Karpas-422 (cell line): Measurements from ENCODE around the gene SLC23A1. TPM values are rescaled to one million over a fixed set of nuclear protein-coding genes. Genes with fewer than 3 reads are reported as not detected.
"Not testable (repeated sequence)": the region's sequence is repeated elsewhere in the genome, so short reads cannot be mapped to it uniquely, and the experiment has no call there.

ENCODE experiments used
- DNase-seq: peaks from one replicate; pipeline ENCODE4 v3.0.0-alpha.2; 2015
- H2AFZ ChIP-seq: fragments of 200-600 bp; sonication (generic); 2 replicates; pipeline ENCODE4 v1.6.1; 2014; ENCODE audit warnings: antibody characterized with exemption, low read length, mixed read lengths
- H3K27ac ChIP-seq: fragments of 200-600 bp; sonication (generic); 2 replicates; pipeline ENCODE4 v1.5.1; 2014; ENCODE audit warnings: mild to moderate bottlenecking, low read length, moderate library complexity
- H3K27me3 ChIP-seq: fragments of 200-600 bp; sonication (generic); 2 replicates; pipeline ENCODE4 v1.6.1; 2014; ENCODE audit warnings: low read length, mixed read lengths
- H3K36me3 ChIP-seq: fragments of 200-600 bp; sonication (generic); 2 replicates; pipeline ENCODE4 v1.6.1; 2014; ENCODE audit warnings: low read length, mixed read lengths; ENCODE audit not compliant: insufficient read depth
- H3K4me1 ChIP-seq: fragments of 200-600 bp; sonication (generic); 2 replicates; pipeline ENCODE4 v1.6.1; 2014; ENCODE audit warnings: mild to moderate bottlenecking, low read length, mixed read lengths
- H3K4me2 ChIP-seq: fragments of 200-600 bp; sonication (generic); 2 replicates; pipeline ENCODE4 v1.6.1; 2014; ENCODE audit warnings: low read length, low read depth, mild to moderate bottlenecking; ENCODE audit not compliant: poor library complexity, severe bottlenecking
- H3K4me3 ChIP-seq: fragments of 200-600 bp; sonication (generic); 2 replicates; pipeline ENCODE4 v1.5.1; 2014; ENCODE audit warnings: mild to moderate bottlenecking, antibody characterized with exemption, low read length, mixed read lengths
- H3K79me2 ChIP-seq: fragments of 200-600 bp; sonication (generic); 2 replicates; pipeline ENCODE4 v1.6.1; 2014; ENCODE audit warnings: mild to moderate bottlenecking, low read length, mixed read lengths
- H3K9ac ChIP-seq: fragments of 200-600 bp; sonication (generic); 2 replicates; pipeline ENCODE4 v1.6.0; 2014; ENCODE audit warnings: low read length
- H3K9me2 ChIP-seq: fragments of 200-600 bp; sonication (generic), shearing (Covaris generic); replicated peaks from 2 replicates; pipeline ENCODE4 v1.6.0; 2014; ENCODE audit warnings: mild to moderate bottlenecking, low read length, moderate library complexity; ENCODE audit not compliant: insufficient read depth
- H3K9me3 ChIP-seq: fragments of 300-700, 200-600 bp; sonication (generic); 2 replicates; pipeline ENCODE4 v1.6.1; 2014; ENCODE audit warnings: low read length, mixed read lengths
- H4K20me1 ChIP-seq: fragments of 200-600 bp; sonication (generic); 2 replicates; pipeline ENCODE4 v1.6.1; 2014; ENCODE audit warnings: mild to moderate bottlenecking, antibody characterized with exemption, low read length, low read depth; ENCODE audit not compliant: insufficient read depth
- total RNA-seq: library from RNA; depleted of rRNA; stranded (reverse); fragments of >200 nt; shearing (Covaris generic); gene quantifications from 2 replicates; pipeline ENCODE4 v1.2.3, GENCODE V29; 2014; ENCODE audit warnings: low replicate concordance

The SLC23A1 gene
- total RNA-seq, 1 experiment from 2014 or later, result not detected

- Histone ChIP-seq H3K4me1 (peaks cover 56% of the 10 kb centered on the region), H4K20me1 (no peaks in the 10 kb centered on the region), H2AFZ (peak overlapping the region; percentile 73), H3K27ac (peak overlapping the region; percentile 78), H3K27me3 (no peaks in the 10 kb centered on the region), H3K79me2 (peaks cover 22% of the 10 kb centered on the region; the same call in 1 of the 2 replicates), H3K36me3 (no peaks in the 10 kb centered on the region), H3K9ac (peak overlapping the region; percentile 88), H3K9me3 (no peaks in the 10 kb centered on the region), H3K4me3 (peak overlapping the region; percentile 85), H3K4me2 (peak overlapping the region; percentile 71), H3K9me2 (no peaks in the 10 kb centered on the region)
- peak; percentile 84 for DNase-seq
Observed at GRCh38 chr5:139391570-139392323, 8.7 kb upstream of the SLC23A1 start.

- Histone ChIP-seq H3K27ac (peak overlapping the region; percentile 78), H3K79me2 (peaks cover 22% of the 10 kb centered on the region; the same call in 1 of the 2 replicates), H3K4me3 (peak overlapping the region; percentile 85), H3K36me3 (no peaks in the 10 kb centered on the region), H2AFZ (peak overlapping the region; percentile 73; the same call in 1 of the 2 replicates), H3K9me2 (no peaks in the 10 kb centered on the region), H4K20me1 (no peaks in the 10 kb centered on the region), H3K4me1 (peaks cover 62% of the 10 kb centered on the region), H3K9ac (peak overlapping the region; percentile 88), H3K27me3 (no peaks in the 10 kb centered on the region), H3K4me2 (peak overlapping the region; percentile 71), H3K9me3 (no peaks in the 10 kb centered on the region)
- no peak for DNase-seq
Observed at GRCh38 chr5:139390639-139391569, 7.8 kb upstream of the SLC23A1 start.

GRCh38 chr5:139389701-139390638 is 6.9 kb upstream of the SLC23A1 start, which contains the start of gene MZB1:
Gene MZB1, minus strand, starts transcription at chr5:139389913. Its CDS starts 57 bp downstream, at chr5:139389856.
- Histone ChIP-seq H2AFZ (no peak within 1 kb of the TSS), H3K9me2 (no peaks in the 10 kb centered on the region), H3K4me3 (peak within 1 kb of the TSS; percentile 85), H3K79me2 (peaks cover 22% of the 10 kb centered on the region; the same call in 1 of the 2 replicates), H3K4me2 (peak within 1 kb of the TSS; percentile 71), H3K27ac (peak within 1 kb of the TSS; percentile 78), H3K36me3 (no peaks in the 10 kb centered on the region), H3K27me3 (no peaks in the 10 kb centered on the region), H3K9me3 (no peaks in the 10 kb centered on the region), H3K9ac (peak within 1 kb of the TSS; percentile 88), H4K20me1 (no peaks in the 10 kb centered on the region), H3K4me1 (peaks cover 71% of the 10 kb centered on the region)
- DNase-seq, result peak; percentile 85

GRCh38 chr5:139388198-139388821 is 5.2 kb upstream of the SLC23A1 start:
- Histone ChIP-seq H3K4me1 (peaks cover 75% of the 10 kb centered on the region), H3K9me2 (no peaks in the 10 kb centered on the region), H3K36me3 (no peaks in the 10 kb centered on the region), H2AFZ (no peak overlapping the region), H3K27ac (peak overlapping the region; percentile 78), H3K9me3 (no peaks in the 10 kb centered on the region), H3K27me3 (no peaks in the 10 kb centered on the region), H4K20me1 (no peaks in the 10 kb centered on the region), H3K79me2 (peaks cover 16% of the 10 kb centered on the region; the same call in 1 of the 2 replicates), H3K9ac (peak overlapping the region; percentile 71), H3K4me2 (peak overlapping the region; percentile 71), H3K4me3 (peak overlapping the region; percentile 54)
- DNase-seq, result peak; percentile 79

- Histone ChIP-seq H4K20me1 (no peaks in the 10 kb centered on the region), H3K27ac (peak overlapping the region; percentile 78), H3K4me3 (peak overlapping the region; percentile 54), H3K4me1 (peaks cover 75% of the 10 kb centered on the region), H3K27me3 (no peaks in the 10 kb centered on the region), H2AFZ (no peak overlapping the region), H3K9ac (peak overlapping the region; percentile 71), H3K9me2 (no peaks in the 10 kb centered on the region), H3K79me2 (peaks cover 14% of the 10 kb centered on the region; the same call in 1 of the 2 replicates), H3K9me3 (no peaks in the 10 kb centered on the region), H3K36me3 (no peaks in the 10 kb centered on the region), H3K4me2 (peak overlapping the region; percentile 71)
- DNase-seq, result no peak
Observed at GRCh38 chr5:139387611-139388197, 4.6 kb upstream of the SLC23A1 start.

GRCh38 chr5:139386956-139387355 is 3.9 kb upstream of the SLC23A1 start:
- peaks cover 14% of the 10 kb centered on the region; the same call in 1 of the 2 replicates for H3K79me2 ChIP-seq
- H3K27me3 ChIP-seq, H3K9ac ChIP-seq, H3K4me3 ChIP-seq, DNase-seq, H3K9me3 ChIP-seq, H4K20me1 ChIP-seq, H3K27ac ChIP-seq, H3K4me2 ChIP-seq, H3K9me2 ChIP-seq, H2AFZ ChIP-seq, H3K36me3 ChIP-seq: not testable (repeated sequence)
- peaks cover 81% of the 10 kb centered on the region for H3K4me1 ChIP-seq

- DNase-seq, result no peak
- Histone ChIP-seq H3K4me3 (no peak overlapping the region), H3K27me3 (no peaks in the 10 kb centered on the region), H2AFZ (no peak overlapping the region), H3K9me3 (no peaks in the 10 kb centered on the region), H3K9me2 (no peaks in the 10 kb centered on the region), H3K4me1 (peaks cover 74% of the 10 kb centered on the region), H3K36me3 (no peaks in the 10 kb centered on the region), H4K20me1 (no peaks in the 10 kb centered on the region), H3K9ac (no peak overlapping the region), H3K27ac (no peak overlapping the region), H3K79me2 (peaks cover 8% of the 10 kb centered on the region; the same call in 1 of the 2 replicates), H3K4me2 (no peak overlapping the region)
Observed at GRCh38 chr5:139386050-139386438, 2.9 kb upstream of the SLC23A1 start.
